ENCODE data around the gene APRT. TPM values are rescaled to one million over a fixed set of nuclear protein-coding genes. Genes with fewer than 3 reads are reported as not detected.

Gene APRT
- total and polyA plus RNA-seq, 2 of the 8 experiments (the other 6 are each of a cell fraction or from before 2014, with no cell fraction given), result 221 to 267 TPM

- H3K14ac ChIP-seq (ENCODE audit: insufficient read length), result no peak overlapping the region
- no peaks in the 10 kb centered on the region for H3K79me1 ChIP-seq (ENCODE audit: low read depth, low read length)
- peak overlapping the region; percentile 25; the same call in 1 of the 2 replicates for H4K8ac ChIP-seq (ENCODE audit: extremely low read depth, insufficient read depth, low read length)
- no peak for DNase-seq (ENCODE audit: low read depth in 1 of 2, low spot score in 2 of 2)
- no peak overlapping the region for H3K27ac ChIP-seq (ENCODE audit: low read depth, low read length)
- H3K18ac ChIP-seq (ENCODE audit: extremely low read depth, low read length), result no peak overlapping the region
- H2AFZ ChIP-seq (ENCODE audit: low read length), result no peak overlapping the region
- H4K91ac ChIP-seq (replicated peaks; ENCODE audit: insufficient read length, low read length), result no peak overlapping the region
- H3K56ac ChIP-seq (replicated peaks; ENCODE audit: insufficient read length, low read depth, low read length), result no peak overlapping the region
- ChIA-PET POLR2A (ENCODE audit: partially characterized antibody) (no interaction called here), CTCF (ENCODE audit: partially characterized antibody) (no interaction called here)
- no peak overlapping the region for H3K4me2 ChIP-seq (ENCODE audit: insufficient read depth in 1 of 2, low read depth in 2 of 2, low read length in 2 of 2)
- H2BK12ac ChIP-seq (ENCODE audit: low read depth, low read length), result no peak overlapping the region
- H2BK15ac ChIP-seq (ENCODE audit: low read length), result no peak overlapping the region
- H2AK5ac ChIP-seq (ENCODE audit: low read depth, low read length), result no peak overlapping the region
- no peak overlapping the region for H3K23ac ChIP-seq (ENCODE audit: insufficient read length)
- 92% methylated on average over 17 of the region's 17 CpGs; no CpG with 5 or more reads in 1 of the 2 experiments for WGBS, 2 experiments (ENCODE audit: extremely low coverage in 1 of 2, insufficient coverage in 1 of 2, insufficient read length in 1 of 2, insufficient replicate concordance in 2 of 2, low coverage in 1 of 2, low lambda C conversion rate in 2 of 2, missing lambda C conversion rate in 1 of 2)
- H3K4me3 ChIP-seq (ENCODE audit: extremely low read depth in 1 of 4, insufficient read depth in 2 of 4, low read depth in 3 of 4, low read length in 4 of 4), result no peak overlapping the region
- H3K9ac ChIP-seq (replicated peaks in 1 of 4; ENCODE audit: extremely low read depth in 1 of 4, low read depth in 3 of 4, low read length in 3 of 4), result no peak overlapping the region
- peaks cover 0 to 7% (median under 1%) of the 10 kb centered on the region in 4 experiments; a peak in 2 of 8 replicates for H3K36me3 ChIP-seq (ENCODE audit: control insufficient read depth in 2 of 4, insufficient read depth in 4 of 4, low read length in 3 of 4)
- no peaks in the 10 kb centered on the region for H4K20me1 ChIP-seq (replicated peaks in 1 of 2; ENCODE audit: control insufficient read depth in 1 of 2, insufficient read depth in 2 of 2, low read length in 2 of 2)
- no peaks in the 10 kb centered on the region for H3K79me2 ChIP-seq (ENCODE audit: control insufficient read depth in 1 of 2, insufficient read depth in 2 of 2, low read length in 2 of 2)
- no peak overlapping the region for H2BK20ac ChIP-seq (ENCODE audit: low read length)
- no peaks in the 10 kb centered on the region for H3K9me3 ChIP-seq (ENCODE audit: insufficient read depth in 2 of 2, low read depth in 1 of 2, low read length in 1 of 2)
- FAIRE-seq, result no peak
- 0 out of 7 replicates have a peak, but pooled peaks cover 0 to 2% (median 0%) of the 10 kb centered on the region in 4 experiments for H3K4me1 ChIP-seq (replicated peaks in 1 of 4; ENCODE audit: control insufficient read depth in 3 of 4, insufficient read depth in 4 of 4, low read length in 3 of 4)
- H3K27me3 ChIP-seq (replicated peaks in 1 of 4; ENCODE audit: control insufficient read depth in 3 of 4, extremely low read depth in 1 of 4, insufficient read depth in 3 of 4, low read length in 3 of 4), result no peaks in the 10 kb centered on the region
- no peak overlapping the region for H2BK120ac ChIP-seq (replicated peaks; ENCODE audit: low read depth, low read length)
- no peak overlapping the region for H3K4ac ChIP-seq (replicated peaks; ENCODE audit: insufficient read length, low read depth, low read length)
- H4K5ac ChIP-seq (ENCODE audit: insufficient read length, low read depth, low read length), result no peak overlapping the region
- H2BK5ac ChIP-seq (ENCODE audit: low read depth, low read length), result no peak overlapping the region
- H3K23me2 ChIP-seq (ENCODE audit: low read depth, low read length), result no peaks in the 10 kb centered on the region
- no peak for TF ChIP-seq RNF2 (IDR thresholded peaks at IDR 0.05; ENCODE audit: borderline replicate concordance, low read depth, low read length, missing control alignments, poor library complexity, severe bottlenecking)
- no peak for TF ChIP-seq SIX5 (IDR thresholded peaks at IDR 0.05; ENCODE audit: low read depth, low read length)
- TF ChIP-seq TAF7 (optimal IDR thresholded peaks at IDR 0.05; ENCODE audit: borderline replicate concordance, low read depth, low read length), result no peak
Measured at GRCh38 chr16:88836791-88837190, 25.1 kb upstream of the APRT start.

Measured in H1 (cell line).